NCI-H2196 (cell line): ENCODE results near the gene ZGPAT.
"Not testable (repeated sequence)": the region's sequence is repeated elsewhere in the genome, so short reads cannot be mapped to it uniquely, and the experiment has no call there.

ENCODE experiments used
- DNase-seq: peaks from one replicate; lab custom pipeline; 2025; ENCODE audit not compliant: unreplicated experiment; lab: John Stamatoyannopoulos, UW

ZGPAT gene, protein sequence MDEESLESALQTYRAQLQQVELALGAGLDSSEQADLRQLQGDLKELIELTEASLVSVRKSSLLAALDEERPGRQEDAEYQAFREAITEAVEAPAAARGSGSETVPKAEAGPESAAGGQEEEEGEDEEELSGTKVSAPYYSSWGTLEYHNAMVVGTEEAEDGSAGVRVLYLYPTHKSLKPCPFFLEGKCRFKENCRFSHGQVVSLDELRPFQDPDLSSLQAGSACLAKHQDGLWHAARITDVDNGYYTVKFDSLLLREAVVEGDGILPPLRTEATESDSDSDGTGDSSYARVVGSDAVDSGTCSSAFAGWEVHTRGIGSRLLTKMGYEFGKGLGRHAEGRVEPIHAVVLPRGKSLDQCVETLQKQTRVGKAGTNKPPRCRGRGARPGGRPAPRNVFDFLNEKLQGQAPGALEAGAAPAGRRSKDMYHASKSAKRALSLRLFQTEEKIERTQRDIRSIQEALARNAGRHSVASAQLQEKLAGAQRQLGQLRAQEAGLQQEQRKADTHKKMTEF

GRCh38 chr20:63707558-63708300 is at the start of gene ZGPAT, which contains the start of gene ARFRP1:
Gene ZGPAT (plus strand): TSS chr20:63708039. CDS start chr20:63708581, 542 bp downstream.
Gene ARFRP1 (minus strand): TSS chr20:63707976. CDS start chr20:63707091, 885 bp downstream.
- DNase-seq, result peak; percentile 93

- DNase-seq, result no peak
Observed at GRCh38 chr20:63658749-63659187, 49.1 kb upstream of the ZGPAT start.

GRCh38 chr20:63659370-63659769 is 48.5 kb upstream of the ZGPAT start:
- DNase-seq, result no peak

DNA sequence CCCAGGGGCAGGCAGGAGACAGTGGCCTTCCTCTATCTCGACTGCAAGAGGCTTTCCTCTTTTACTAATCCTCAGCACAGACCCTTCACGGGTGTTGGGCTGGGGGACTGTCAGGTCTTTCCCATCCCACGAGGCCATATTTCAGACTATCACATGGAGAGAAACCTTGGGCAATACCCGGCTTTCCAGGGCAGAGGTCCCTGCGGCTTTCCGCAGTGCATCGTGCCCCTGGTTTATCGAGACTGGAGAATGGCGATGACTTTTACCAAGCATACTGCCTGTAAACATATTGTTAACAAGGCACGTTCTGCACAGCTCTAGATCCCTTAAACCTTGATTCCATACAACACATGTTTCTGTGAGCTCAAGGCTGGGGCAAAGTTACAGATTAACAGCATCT is 47.7 kb upstream of the ZGPAT start:
- not testable (repeated sequence) for DNase-seq

DNA sequence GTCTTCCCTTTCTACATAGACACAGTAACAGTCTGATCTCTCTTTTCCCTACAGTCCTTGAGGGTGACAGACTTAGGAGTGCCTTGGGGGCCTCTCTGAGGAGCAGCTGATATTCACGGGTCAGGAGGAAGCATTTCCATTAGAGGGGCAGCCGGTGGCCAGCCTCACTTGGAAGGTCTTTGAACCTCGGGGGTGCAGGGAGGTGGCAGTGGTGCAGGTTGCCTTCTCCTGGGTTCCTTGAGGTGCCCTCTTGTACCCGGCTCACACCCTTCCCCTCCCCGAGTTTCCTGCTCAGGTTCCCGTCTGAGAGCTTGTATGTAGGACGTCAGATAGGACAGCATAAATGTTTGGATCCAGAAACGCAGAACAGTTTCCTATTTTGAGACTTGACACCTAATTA is 47.2 kb upstream of the ZGPAT start:
- DNase-seq, result no peak

GRCh38 chr20:63661108-63661507 is 46.7 kb upstream of the ZGPAT start:
- DNase-seq, result no peak

- DNase-seq, result no peak
Observed at GRCh38 chr20:63661959-63662812, 45.7 kb upstream of the ZGPAT start.

GRCh38 chr20:63662813-63663189 is 45.0 kb upstream of the ZGPAT start:
- DNase-seq, result no peak

- no peak for DNase-seq
Observed at GRCh38 chr20:63663332-63664066, 44.3 kb upstream of the ZGPAT start.

DNA sequence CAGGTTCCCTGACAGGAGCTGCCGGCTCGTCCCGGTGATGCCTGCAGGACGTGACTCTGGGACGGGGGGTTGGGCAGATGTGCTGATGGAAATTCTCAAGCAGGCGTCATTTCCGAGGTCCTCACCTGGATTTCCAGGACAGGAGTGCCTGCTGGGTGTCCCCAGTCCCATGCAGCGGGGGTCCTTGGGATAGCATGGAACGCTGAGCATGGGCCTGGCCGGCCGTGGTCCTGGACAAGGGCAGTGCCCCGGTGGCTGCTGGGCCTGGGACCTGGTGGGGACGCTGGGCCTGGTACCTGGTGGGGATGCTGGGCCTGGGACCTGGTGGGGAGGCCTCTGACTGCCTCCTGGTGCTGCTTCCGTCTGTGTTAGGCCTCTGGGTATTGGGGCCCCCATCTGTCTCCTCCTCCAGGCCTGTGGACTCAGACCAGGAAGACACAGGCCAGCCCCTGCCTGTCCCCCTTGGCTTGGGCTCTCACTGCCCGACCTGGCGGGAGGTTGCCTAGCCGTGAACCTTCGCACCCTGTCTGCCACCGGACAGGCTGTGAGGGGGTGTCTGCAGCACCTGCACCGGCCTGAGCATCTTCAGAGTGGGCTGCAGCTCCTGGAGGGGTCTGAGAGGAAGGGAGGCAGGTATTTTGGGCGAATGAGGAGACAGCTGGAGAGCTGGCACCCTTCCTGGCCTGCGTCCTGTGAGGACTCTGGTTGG is 43.5 kb upstream of the ZGPAT start:
- no peak for DNase-seq

DNA sequence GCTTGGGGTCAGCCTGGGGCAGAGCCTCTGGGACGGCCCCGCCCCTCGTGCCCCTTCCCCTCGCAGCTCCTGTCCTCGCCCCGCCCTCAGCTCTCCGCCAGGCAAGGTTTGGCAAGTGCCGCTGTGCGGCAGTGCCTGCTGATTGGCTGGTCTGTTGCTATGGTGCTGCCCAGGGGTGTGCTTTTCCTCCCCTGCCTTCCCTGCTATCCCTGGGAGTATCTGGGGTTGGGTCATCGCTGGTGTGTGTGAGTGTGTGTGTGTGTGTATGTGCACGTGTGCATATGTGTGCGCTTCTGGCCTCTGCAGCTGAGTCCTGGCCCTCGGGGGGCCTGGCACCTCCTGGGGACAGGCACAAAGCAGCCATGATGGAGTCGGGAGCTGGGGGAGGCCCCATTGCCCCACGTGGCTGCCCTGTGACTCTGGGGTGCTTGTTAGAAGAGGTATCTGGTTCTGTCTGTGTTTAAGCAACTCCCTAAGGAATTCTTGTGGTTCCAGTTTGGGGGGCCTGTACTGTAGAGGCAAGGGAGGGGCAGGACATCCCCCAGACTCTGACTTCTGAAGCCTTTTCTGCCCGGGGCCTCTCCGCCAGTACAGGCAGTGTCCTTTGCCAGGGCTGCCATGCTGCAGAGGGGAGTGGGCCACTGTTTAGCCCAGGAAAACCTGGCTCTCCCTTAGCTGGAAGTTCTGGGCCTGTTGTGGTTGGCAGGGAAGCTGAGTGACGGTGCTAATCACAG is 42.8 kb upstream of the ZGPAT start:
- DNase-seq, result peak; percentile 83

GRCh38 chr20:63665708-63666107 is 42.1 kb upstream of the ZGPAT start:
- no peak for DNase-seq

- DNase-seq, result no peak
Observed at GRCh38 chr20:63667858-63668257, 40.0 kb upstream of the ZGPAT start.

DNA sequence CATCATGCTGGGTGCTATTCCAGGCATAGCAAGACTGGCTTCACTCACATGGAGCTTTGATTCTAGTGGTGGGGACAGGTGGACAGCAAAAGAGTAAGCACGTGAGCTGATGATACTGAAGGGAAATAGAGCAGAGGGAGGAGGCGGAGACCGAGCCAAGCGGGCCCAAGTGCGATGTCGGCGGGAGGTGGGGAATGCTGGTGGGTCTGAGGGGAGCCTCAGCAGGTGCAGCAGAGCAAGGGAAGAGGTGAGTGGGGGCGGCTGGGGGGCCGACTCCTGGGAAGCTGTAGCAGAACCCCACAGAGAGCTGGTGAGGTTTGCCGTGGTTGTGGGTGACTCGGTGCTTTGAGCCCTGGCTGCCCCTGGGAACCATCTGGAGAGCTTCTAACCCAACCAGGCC is 39.5 kb upstream of the ZGPAT start:
- no peak for DNase-seq

GRCh38 chr20:63671695-63672094 is 36.1 kb upstream of the ZGPAT start:
- DNase-seq, result not testable (repeated sequence)

DNA sequence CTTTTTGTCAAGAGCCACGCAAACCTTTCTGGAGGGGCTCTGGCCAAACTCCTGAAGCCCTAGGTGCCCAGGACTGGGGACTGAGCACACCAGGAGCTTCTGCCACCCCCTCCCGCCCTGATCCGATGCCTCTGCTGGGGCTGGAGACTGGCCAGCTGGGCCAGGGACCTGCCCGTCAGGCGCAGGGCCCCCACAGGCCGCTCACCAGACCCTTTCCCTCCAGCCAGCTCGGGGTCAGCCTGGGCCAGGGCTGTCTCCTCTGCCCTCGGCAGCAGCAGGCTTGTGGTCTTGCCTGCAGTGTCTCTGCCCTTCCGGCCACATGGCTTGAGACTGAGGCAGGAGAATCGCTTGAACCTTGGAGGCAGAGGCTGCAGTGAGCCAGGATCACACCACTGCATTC is 35.2 kb upstream of the ZGPAT start:
- DNase-seq, result no peak

- no peak for DNase-seq
Observed at GRCh38 chr20:63673951-63674350, 33.9 kb upstream of the ZGPAT start.

DNA sequence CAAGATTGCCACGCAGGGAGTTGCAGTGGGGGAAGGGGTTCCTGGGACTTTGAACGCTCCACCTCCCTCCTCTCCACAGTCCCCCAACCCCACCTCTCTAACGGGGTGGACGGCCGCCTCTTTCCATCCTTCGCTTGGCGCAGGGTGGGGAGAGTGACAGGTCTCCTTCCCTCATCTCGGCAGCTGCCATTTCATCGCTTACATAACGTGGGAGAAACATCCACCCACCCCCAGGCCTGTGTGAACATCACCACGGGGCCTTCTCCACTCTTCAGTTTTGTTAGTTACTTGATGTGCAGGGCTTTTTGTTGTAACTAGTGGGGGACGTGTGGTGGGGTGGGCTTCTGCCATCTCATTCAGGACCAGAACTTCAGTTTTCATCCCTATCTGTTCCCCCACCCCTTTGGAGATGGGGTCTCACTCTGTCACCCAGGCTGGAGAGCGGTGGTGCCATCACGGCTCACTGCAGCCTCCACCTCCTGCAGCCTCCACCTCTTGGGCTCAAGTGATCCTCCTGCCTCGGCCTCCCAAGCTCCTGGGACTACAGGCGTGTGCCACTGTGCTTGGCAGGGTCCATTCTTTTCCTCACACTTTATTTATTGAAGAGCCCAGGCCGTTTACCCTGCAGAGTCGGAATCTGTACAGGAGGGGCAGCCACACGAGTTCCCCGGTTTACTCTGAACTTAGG is 32.0 kb upstream of the ZGPAT start:
- DNase-seq, result no peak
